Left cardiac atrium (tissue), 4 donors: ENCODE data around the gene IP6K1. TPM values are rescaled to one million over a fixed set of nuclear protein-coding genes. Genes with fewer than 3 reads are reported as not detected.
"Not testable (repeated sequence)": the region's sequence is repeated elsewhere in the genome, so short reads cannot be mapped to it uniquely, and the experiment has no call there.

ENCODE experiments used
- ATAC-seq, 2 donors: fragments of 200-7000 bp; cut with Tn5 transposase; one replicate each; pipeline ENCODE4 v1.9.1; 2020; ENCODE audit warnings: mild to moderate bottlenecking in 2 of 2, moderate library complexity in 2 of 2
- DNase-seq: peaks from one replicate; pipeline ENCODE4 v3.0.0-alpha.2; 2020
- intact Hi-C, 2 donors: fragments of 100-400 bp; cut with DNase I; formaldehyde crosslinking; loops; one replicate each; pipeline versions ENCODE4 v1.14.1 to v1.15.1; 2022 to 2023
- microRNA-seq, 2 donors: library from miRNA; unstranded; fragments of <30 nt; microRNA quantifications; one replicate each; pipeline ENCODE4 v1.2.0, GENCODE V29; 2020
- total RNA-seq, 2 donors: library from RNA; stranded (reverse); fragmentation: NEBNext Ultra II Directional; extraction: Animal tissue kit (Norgen Biotek cat#: 25700); gene quantifications; one replicate each; pipeline ENCODE4 v1.2.1, GENCODE V29; 2021
- donor health status: DM: no; HTN: yes; CAD: no.
- donor health status: DM: no; HTN: yes; CAD: no; lungs with severe emphysema.
- donor health status: DM: yes; HTN: yes; CAD: no.
- donor health status: Dilated cardiomyopathy.

The IP6K1 gene
- total RNA-seq, 2 donors from 2014 or later, result 22.3 to 22.4 TPM

- ATAC-seq, DNase-seq, intact Hi-C loops: not testable (repeated sequence)
These were observed 101.9 kb downstream of the IP6K1 start for GRCh38 chr3:49684453-49684852.

DNA sequence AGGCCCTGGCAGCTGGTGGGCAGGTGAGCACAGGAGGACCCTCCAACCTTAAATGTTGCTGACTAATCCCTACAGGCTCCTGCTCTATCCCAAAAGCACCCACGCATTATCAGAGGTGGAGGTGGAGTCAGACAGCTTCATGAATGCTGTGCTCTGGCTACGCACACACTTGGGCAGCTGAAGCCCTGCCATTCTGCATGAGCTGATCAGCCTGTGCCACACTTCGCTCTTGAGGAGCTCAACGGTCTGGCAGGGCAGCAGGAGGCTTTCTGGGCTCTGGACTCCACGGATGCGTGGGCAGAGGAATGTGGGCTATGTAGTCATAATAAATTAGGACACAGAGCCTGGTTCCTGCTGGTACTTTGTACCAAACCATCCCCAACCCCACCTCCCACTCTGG is 103.2 kb downstream of the IP6K1 start:
- peak in 1 of 2 donors; percentile 31 for ATAC-seq
- no peak for DNase-seq
- intact Hi-C loops, result no loop called here

DNA sequence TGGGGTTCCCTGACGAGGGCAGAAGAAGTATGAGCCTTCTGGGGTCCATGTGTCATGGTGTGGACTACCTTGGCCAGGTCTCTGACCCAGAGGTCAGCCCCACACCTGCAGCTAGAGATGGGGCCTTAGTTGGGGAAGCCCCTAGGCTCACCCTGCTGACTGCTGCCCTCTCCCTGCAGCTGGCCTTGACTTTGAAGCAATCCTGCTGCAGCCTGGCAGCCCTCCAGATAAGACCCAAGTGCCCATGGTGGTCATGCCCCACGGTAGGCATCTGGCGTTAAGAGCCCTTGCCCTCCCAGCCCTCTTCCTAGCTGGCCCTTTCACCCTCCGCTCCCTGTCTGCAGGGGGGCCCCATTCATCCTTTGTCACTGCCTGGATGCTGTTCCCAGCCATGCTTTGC is 104.8 kb downstream of the IP6K1 start:
- intact Hi-C loops, result no loop called here
- ATAC-seq, result no peak
- no peak for DNase-seq

DNA sequence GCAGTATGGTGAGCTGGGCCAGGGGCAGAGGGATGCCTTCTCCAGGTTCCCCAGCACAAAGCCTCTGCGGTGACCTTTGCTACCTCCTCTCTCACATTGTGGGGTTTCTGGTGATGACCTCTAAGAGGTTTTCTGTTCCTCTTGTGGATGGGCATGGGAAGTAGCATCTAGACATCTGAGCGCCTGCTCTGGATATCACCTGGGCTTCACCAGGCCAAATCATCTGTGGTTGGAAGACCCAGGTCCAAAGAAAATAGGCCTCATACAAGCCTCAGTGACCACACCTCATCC is 105.2 kb downstream of the IP6K1 start:
- intact Hi-C loops, result no loop called here
- ATAC-seq, result no peak
- no peak for DNase-seq

DNA sequence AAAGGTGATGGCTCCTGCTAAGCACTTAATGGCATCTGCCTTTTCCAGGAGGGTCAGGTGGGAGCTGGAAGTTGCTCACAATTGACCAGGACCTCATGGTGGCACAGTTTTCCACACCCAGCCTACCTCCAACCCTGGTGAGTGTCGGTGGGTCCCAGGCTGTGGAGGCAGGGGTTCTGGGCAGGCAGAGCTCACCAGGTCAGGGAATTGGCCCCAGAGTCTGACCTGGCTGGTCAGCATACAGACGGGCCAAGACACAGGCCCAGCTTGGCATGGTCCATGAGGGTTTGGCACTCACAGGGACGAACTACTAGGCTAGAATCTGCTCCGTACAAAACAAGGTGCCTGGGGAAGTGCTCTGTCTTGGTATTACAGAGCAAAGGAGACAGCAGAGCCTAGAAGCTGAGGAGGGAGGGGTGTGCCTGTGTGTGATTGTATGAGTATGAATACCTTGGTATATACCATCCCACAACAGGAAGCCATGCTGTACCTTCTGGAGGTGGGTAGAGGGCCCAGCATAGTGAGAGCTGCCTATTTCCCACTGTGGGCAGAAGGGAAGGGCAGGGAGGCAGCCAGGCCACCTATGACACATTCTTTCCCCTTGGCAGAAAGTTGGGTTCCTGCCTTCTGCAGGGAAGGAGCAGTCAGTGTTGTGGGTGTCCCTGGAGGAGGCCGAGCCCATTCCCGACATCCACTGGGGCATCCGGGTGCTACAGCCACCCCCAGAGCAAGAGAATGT is 105.7 kb downstream of the IP6K1 start:
- no peak for DNase-seq
- no peak for ATAC-seq
- intact Hi-C loops, result no loop called here

GRCh38 chr3:49675912-49676311 is 110.4 kb downstream of the IP6K1 start:
- no peak for DNase-seq
- intact Hi-C loops, result no loop called here
- ATAC-seq, result no peak

DNA sequence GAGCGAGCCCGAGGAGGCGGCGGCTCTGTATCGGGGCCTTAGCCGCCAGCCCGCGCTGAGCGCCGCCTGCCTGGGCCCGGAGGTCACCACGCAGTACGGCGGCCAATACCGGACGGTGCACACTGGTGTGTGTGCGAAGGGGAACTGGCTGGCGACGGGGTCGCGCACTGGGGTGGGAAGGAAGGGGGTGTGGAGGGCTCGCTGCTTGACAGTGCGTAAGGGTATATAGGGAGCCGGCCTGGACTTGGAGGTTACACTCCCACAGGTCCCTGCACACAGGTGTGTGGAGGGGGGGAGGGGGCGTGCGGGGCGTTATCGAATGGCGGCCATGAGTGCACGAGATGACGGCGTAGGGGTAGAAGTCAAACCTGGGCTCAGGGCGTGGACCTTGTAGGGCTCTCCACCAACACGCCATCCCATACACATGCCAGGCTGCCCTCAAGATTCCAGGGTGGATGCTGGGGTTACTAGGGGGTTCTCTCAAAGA is 111.8 kb downstream of the IP6K1 start:
- intact Hi-C loops, result no loop called here
- no peak for DNase-seq
- peak; percentile 34 to 35 for ATAC-seq

Small RNAs within 50 kb of the gene (microRNA-seq; reads per million reads assigned to microRNA genes)
- gene MIR5193, result 0 to 0.20 reads per million in 2 donors

Other genes starting within 250 kb of the IP6K1 start
- gene BSN, start 232.1 kb downstream of the IP6K1 start, total RNA-seq, result under 1 TPM; 0.27 to 0.39 TPM
- gene APEH, start 112.2 kb downstream of the IP6K1 start, total RNA-seq, result 10 to 100 TPM; 75.3 to 82.6 TPM
- 10 to 100 TPM in 1 of 2 donors, 1 to 10 TPM in 1; 8.8 to 11.5 TPM for gene MST1, start 97.1 kb downstream of the IP6K1 start, total RNA-seq
- 10 to 100 TPM; 39.2 to 44.8 TPM for gene RNF123, start 97.0 kb downstream of the IP6K1 start, total RNA-seq
- under 1 TPM in 1 of 2 donors, not detected in 1; 0.09 TPM for gene AMIGO3, start 66.9 kb downstream of the IP6K1 start, total RNA-seq
- 10 to 100 TPM; 22.4 to 38.3 TPM for gene GMPPB, start 62.6 kb downstream of the IP6K1 start, total RNA-seq
- under 1 TPM in 1 of 2 donors, not detected in 1; 0.24 TPM for gene CDHR4, start 13.3 kb upstream of the IP6K1 start, total RNA-seq
- 1 to 10 TPM; 2.6 to 3.8 TPM for gene INKA1, start 16.7 kb upstream of the IP6K1 start, total RNA-seq
- 10 to 100 TPM; 23.9 to 31.0 TPM for gene UBA7, start 27.4 kb upstream of the IP6K1 start, total RNA-seq
- gene TRAIP, start 70.0 kb upstream of the IP6K1 start, total RNA-seq, result 1 to 10 TPM; 1.4 to 1.7 TPM
- not detected for gene CAMKV, start 83.4 kb upstream of the IP6K1 start, total RNA-seq
- gene MST1R, start 117.3 kb upstream of the IP6K1 start, total RNA-seq, result 1 to 10 TPM; 1.7 to 1.8 TPM
- 1 to 10 TPM; 7.3 to 9.4 TPM for gene MON1A, start 143.3 kb upstream of the IP6K1 start, total RNA-seq
- 10 to 100 TPM; 38.2 to 45.4 TPM for gene RBM6, start 153.6 kb upstream of the IP6K1 start, total RNA-seq